Muscle of back (tissue), 11 donors: ENCODE measurements around the gene CYBRD1. TPM values are rescaled to one million over a fixed set of nuclear protein-coding genes. Genes with fewer than 3 reads are reported as not detected.
A peak's percentile ranks its signal among the peaks of the same experiment; 100 is the strongest.
"Not testable (repeated sequence)": the region's sequence is repeated elsewhere in the genome, so short reads cannot be mapped to it uniquely, and the experiment has no call there.

ENCODE experiments used
- DNase-seq, 3 donors: peaks; one replicate each; pipeline versions ENCODE4 v3.0.0 to v3.0.0-alpha.2; 2013
- polyA plus RNA-seq, 10 donors: library from polyadenylated mRNA; unstranded; fragments of 120-200 nt; gene quantifications; one replicate each; pipeline ENCODE4 v1.2.1, GENCODE V29; 2013; ENCODE audit not compliant: insufficient read length in 10 of 10

Gene CYBRD1
- polyA plus RNA-seq, 10 donors = 77.8 to 123 (median 93.8) TPM

GRCh38 chr2:171514908-171515582 is 7.2 kb upstream of the CYBRD1 start:
- DNase-seq = no peak

- DNase-seq = no peak
Measured at GRCh38 chr2:171515672-171516298, 6.5 kb upstream of the CYBRD1 start.

GRCh38 chr2:171516793-171517192 is 5.5 kb upstream of the CYBRD1 start:
- no peak for DNase-seq

GRCh38 chr2:171520471-171520870 is 1.8 kb upstream of the CYBRD1 start:
- DNase-seq = no peak

- peak in 1 of 3 donors; percentile 44 for DNase-seq
Measured at GRCh38 chr2:171521361-171522051, 768 bp upstream of the CYBRD1 start.

- DNase-seq = peak; percentile 33 to 88 (median 65)
Measured at GRCh38 chr2:171522788-171523087, 464 bp downstream of the CYBRD1 start.

GRCh38 chr2:171523088-171524017 is 1.1 kb downstream of the CYBRD1 start:
- DNase-seq = peak; percentile 78 to 93 (median 80)

- DNase-seq = no peak
Measured at GRCh38 chr2:171524018-171524401, 1.7 kb downstream of the CYBRD1 start.

GRCh38 chr2:171529914-171530313 is 7.6 kb downstream of the CYBRD1 start:
- DNase-seq = no peak

- DNase-seq = no peak
Measured at GRCh38 chr2:171530378-171530777, 8.1 kb downstream of the CYBRD1 start.

- not testable (repeated sequence) for DNase-seq
Measured at GRCh38 chr2:171530859-171531258, 8.6 kb downstream of the CYBRD1 start.

- no peak for DNase-seq
Measured at GRCh38 chr2:171531291-171531690, 9.0 kb downstream of the CYBRD1 start.

GRCh38 chr2:171531836-171532450 is 9.7 kb downstream of the CYBRD1 start:
- no peak for DNase-seq

GRCh38 chr2:171533331-171533730 is 11.1 kb downstream of the CYBRD1 start:
- DNase-seq = no peak

GRCh38 chr2:171535528-171535927 is 13.3 kb downstream of the CYBRD1 start:
- DNase-seq = not testable (repeated sequence)

- DNase-seq = no peak
Measured at GRCh38 chr2:171540437-171540836, 18.2 kb downstream of the CYBRD1 start.

- no peak for DNase-seq
Measured at GRCh38 chr2:171541202-171541887, 19.1 kb downstream of the CYBRD1 start.

- no peak for DNase-seq
Measured at GRCh38 chr2:171545086-171545485, 22.8 kb downstream of the CYBRD1 start.

GRCh38 chr2:171547256-171547655 is 25.0 kb downstream of the CYBRD1 start:
- DNase-seq = no peak

- DNase-seq = no peak
Measured at GRCh38 chr2:171547720-171548119, 25.4 kb downstream of the CYBRD1 start.

GRCh38 chr2:171550613-171551012 is 28.3 kb downstream of the CYBRD1 start:
- DNase-seq = no peak
